HEK293 (cell line): ENCODE results near the gene PNMA1.

Source experiments
- PATZ1 ChIP-seq: fragments of 450-650 bp; formaldehyde crosslinking; IDR thresholded peaks from 2 replicates; pipeline ENCODE4 v1.5.1; 2016; ENCODE audit warnings: missing biosample characterization, missing genetic modification characterization
- SCRT1 ChIP-seq: fragments of 450-650 bp; formaldehyde crosslinking; IDR thresholded peaks from 2 replicates; pipeline ENCODE4 v1.5.1; 2016; ENCODE audit warnings: missing biosample characterization, missing genetic modification characterization, borderline replicate concordance
- ZNF239 ChIP-seq: fragments of 450-650 bp; formaldehyde crosslinking; IDR thresholded peaks from 2 replicates; pipeline ENCODE4 v1.5.1; 2016; ENCODE audit warnings: missing biosample characterization, missing genetic modification characterization
- ZNF248 ChIP-seq: fragments of 450-650 bp; formaldehyde crosslinking; IDR thresholded peaks from 2 replicates; pipeline ENCODE4 v1.5.1; 2017; ENCODE audit warnings: missing biosample characterization, missing genetic modification characterization
- ZNF266 ChIP-seq: fragments of 450-650 bp; formaldehyde crosslinking; IDR thresholded peaks from 2 replicates; pipeline ENCODE4 v1.5.1; 2016; ENCODE audit warnings: missing biosample characterization, missing genetic modification characterization, low read depth
- ZNF629 ChIP-seq: fragments of 450-650 bp; formaldehyde crosslinking; IDR thresholded peaks from 2 replicates; pipeline ENCODE4 v1.5.1; 2017; ENCODE audit warnings: missing biosample characterization, missing genetic modification characterization
- ZNF707 ChIP-seq: fragments of 450-650 bp; formaldehyde crosslinking; IDR thresholded peaks from 2 replicates; pipeline ENCODE4 v1.5.1; 2016; ENCODE audit warnings: missing biosample characterization, missing genetic modification characterization
- ZNF830 ChIP-seq: fragments of 450-650 bp; IDR thresholded peaks from 2 replicates; pipeline ENCODE4 v1.5.0; 2018; ENCODE audit warnings: missing biosample characterization, missing genetic modification characterization, low read depth, mild to moderate bottlenecking, moderate library complexity
- ZXDB ChIP-seq: fragments of 450-650 bp; formaldehyde crosslinking; IDR thresholded peaks from 2 replicates; pipeline ENCODE4 v1.5.1; 2016; ENCODE audit warnings: missing biosample characterization, missing genetic modification characterization
- TF ChIP-seq, protein P1 (sequence below): fragments of 450-650 bp; formaldehyde crosslinking; IDR thresholded peaks from 2 replicates; pipeline ENCODE4 v1.5.1; 2016; ENCODE audit warnings: missing biosample characterization, missing genetic modification characterization
- TF ChIP-seq, protein P2 (sequence below): fragments of 450-650 bp; formaldehyde crosslinking; IDR thresholded peaks from 2 replicates; pipeline ENCODE4 v1.5.1; 2017; ENCODE audit warnings: missing biosample characterization, missing genetic modification characterization

DNA sequence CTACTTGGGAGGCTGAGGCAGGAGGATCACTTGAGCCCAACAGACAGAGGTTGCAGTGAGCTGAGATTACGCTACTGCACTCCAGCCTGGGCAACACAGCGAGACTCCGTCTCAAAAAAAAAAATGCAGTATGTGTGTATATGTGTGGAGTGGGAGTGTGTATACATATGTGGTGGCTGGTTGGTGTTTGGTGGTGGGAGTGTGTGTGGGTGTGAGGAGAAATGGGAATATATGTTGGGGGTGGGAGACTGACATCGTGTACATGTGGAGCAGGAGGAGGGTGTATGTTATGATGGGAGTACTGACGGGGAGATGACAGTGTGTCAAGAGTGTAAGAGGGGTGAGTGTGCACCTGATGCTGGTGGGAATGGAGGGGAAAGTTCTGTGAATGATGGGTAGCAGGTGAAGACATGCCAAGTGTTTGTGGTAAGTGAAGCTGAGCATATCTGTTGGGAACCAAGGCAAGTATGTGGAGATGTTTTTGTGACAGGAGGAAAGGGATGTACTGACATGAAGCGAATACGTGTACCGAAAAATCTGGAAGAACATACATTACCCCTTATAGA, 4.2 kb downstream of the PNMA1 start:
- TF ChIP-seq, protein P1, sequence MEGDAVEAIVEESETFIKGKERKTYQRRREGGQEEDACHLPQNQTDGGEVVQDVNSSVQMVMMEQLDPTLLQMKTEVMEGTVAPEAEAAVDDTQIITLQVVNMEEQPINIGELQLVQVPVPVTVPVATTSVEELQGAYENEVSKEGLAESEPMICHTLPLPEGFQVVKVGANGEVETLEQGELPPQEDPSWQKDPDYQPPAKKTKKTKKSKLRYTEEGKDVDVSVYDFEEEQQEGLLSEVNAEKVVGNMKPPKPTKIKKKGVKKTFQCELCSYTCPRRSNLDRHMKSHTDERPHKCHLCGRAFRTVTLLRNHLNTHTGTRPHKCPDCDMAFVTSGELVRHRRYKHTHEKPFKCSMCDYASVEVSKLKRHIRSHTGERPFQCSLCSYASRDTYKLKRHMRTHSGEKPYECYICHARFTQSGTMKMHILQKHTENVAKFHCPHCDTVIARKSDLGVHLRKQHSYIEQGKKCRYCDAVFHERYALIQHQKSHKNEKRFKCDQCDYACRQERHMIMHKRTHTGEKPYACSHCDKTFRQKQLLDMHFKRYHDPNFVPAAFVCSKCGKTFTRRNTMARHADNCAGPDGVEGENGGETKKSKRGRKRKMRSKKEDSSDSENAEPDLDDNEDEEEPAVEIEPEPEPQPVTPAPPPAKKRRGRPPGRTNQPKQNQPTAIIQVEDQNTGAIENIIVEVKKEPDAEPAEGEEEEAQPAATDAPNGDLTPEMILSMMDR (tag by site-specific recombination), result no peak
- TF ChIP-seq, protein P2, sequence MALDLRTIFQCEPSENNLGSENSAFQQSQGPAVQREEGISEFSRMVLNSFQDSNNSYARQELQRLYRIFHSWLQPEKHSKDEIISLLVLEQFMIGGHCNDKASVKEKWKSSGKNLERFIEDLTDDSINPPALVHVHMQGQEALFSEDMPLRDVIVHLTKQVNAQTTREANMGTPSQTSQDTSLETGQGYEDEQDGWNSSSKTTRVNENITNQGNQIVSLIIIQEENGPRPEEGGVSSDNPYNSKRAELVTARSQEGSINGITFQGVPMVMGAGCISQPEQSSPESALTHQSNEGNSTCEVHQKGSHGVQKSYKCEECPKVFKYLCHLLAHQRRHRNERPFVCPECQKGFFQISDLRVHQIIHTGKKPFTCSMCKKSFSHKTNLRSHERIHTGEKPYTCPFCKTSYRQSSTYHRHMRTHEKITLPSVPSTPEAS (tag by site-specific recombination), result no peak
- TF ChIP-seq ZNF239 (tag by site-specific recombination), result no peak
- no peak for TF ChIP-seq ZNF629
- no peak for TF ChIP-seq ZNF248
- TF ChIP-seq SCRT1 (tag by site-specific recombination), result no peak
- TF ChIP-seq ZNF830 (tag by site-specific recombination), result no peak
- TF ChIP-seq PATZ1, result no peak
- TF ChIP-seq ZNF707 (tag by site-specific recombination), result no peak
- TF ChIP-seq ZXDB, result no peak
- no peak for TF ChIP-seq ZNF266 (tag by site-specific recombination)
